ENCODE data around the gene CD34.

Gene CD34

GRCh38 chr1:207852576-207853371, 58.2 kb downstream of the CD34 start:
- peak; percentile 66 for DNase-seq
- H3K4me3 ChIP-seq (ENCODE audit: low read depth, low read length): no peak overlapping the region
- no peak for TF ChIP-seq CTCF (IDR thresholded peaks at IDR 0.05; ENCODE audit: low read depth, low read length)
- no peaks in the 10 kb centered on the region for H3K27me3 ChIP-seq (ENCODE audit: insufficient read depth, low read depth, severe bottlenecking)
- peaks cover 38% of the 10 kb centered on the region for H3K36me3 ChIP-seq
- no peaks in the 10 kb centered on the region for H3K9me3 ChIP-seq (ENCODE audit: severe bottlenecking)
- no peak overlapping the region for H3K27ac ChIP-seq

DNA sequence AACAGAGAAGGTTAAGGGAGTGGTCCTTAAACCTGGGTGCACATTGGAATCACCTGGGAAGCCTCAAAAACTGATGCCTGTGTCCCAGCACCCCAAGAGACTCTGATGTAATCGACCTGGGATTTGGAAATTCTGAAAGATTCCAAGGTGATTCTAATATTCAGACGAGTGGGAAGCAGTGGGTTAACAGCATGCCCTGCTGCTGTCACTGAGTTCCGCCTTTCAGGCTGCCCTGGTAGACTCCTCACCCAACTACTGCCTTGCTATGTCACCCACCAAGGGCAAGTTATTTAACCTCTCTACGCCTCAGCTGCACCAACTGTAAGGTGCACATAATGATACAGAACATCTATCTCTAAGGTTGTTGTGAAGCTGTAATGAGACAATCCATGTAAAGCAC, 59.2 kb downstream of the CD34 start:
- TF ChIP-seq CTCF (IDR thresholded peaks at IDR 0.05; ENCODE audit: low read depth, low read length): no peak
- H3K36me3 ChIP-seq: peaks cover 34% of the 10 kb centered on the region
- H3K27ac ChIP-seq: no peak overlapping the region
- no peak for DNase-seq
- no peaks in the 10 kb centered on the region for H3K9me3 ChIP-seq (ENCODE audit: severe bottlenecking)
- H3K4me3 ChIP-seq (ENCODE audit: low read depth, low read length): no peak overlapping the region
- no peaks in the 10 kb centered on the region for H3K27me3 ChIP-seq (ENCODE audit: insufficient read depth, low read depth, severe bottlenecking)

DNA sequence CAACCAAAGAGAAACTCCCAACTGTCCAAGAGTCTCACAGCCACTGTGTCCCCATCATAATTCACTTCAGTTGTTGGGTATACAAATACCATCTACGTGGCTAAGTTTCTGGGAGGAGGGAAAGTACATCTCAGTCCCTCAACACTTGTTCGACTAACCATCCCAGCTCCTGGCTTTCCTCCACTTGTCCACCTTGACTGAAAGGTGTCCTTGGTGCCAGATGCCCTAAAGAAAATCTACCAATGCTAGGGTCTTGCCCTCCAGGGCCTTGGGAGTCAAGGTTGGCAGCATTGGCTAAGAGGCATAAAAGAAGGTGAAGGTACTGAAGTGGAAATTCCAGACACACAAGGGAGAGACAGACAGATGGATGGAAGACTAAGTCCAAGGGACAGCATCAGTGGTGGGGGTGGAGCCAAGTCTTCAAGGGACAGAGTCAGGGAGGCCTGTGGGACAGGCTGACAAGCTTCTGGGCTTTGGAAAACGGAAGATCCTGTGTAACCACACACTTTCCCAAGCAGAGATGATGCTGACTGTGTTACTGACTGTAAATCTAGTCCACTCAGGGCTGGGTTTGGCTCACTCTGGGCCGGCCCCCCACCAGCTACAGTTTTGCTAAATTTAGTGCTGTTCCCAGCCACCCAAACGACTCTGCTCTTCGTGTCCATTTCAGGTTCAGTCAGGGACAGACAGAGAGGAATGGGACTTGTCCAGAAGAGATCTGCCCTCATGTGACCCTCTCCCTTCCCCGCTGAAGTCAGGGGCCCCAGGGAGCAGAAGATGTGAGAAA, 60.1 kb downstream of the CD34 start:
- no peaks in the 10 kb centered on the region for H3K9me3 ChIP-seq (ENCODE audit: severe bottlenecking)
- no peak overlapping the region for H3K4me3 ChIP-seq (ENCODE audit: low read depth, low read length)
- no peak for TF ChIP-seq CTCF (IDR thresholded peaks at IDR 0.05; ENCODE audit: low read depth, low read length)
- H3K27ac ChIP-seq: no peak overlapping the region
- H3K27me3 ChIP-seq (ENCODE audit: insufficient read depth, low read depth, severe bottlenecking): no peaks in the 10 kb centered on the region
- peaks cover 27% of the 10 kb centered on the region for H3K36me3 ChIP-seq
- no peak for DNase-seq

- H3K4me3 ChIP-seq (ENCODE audit: low read depth, low read length): no peak overlapping the region
- H3K36me3 ChIP-seq: peaks cover 26% of the 10 kb centered on the region
- TF ChIP-seq CTCF (IDR thresholded peaks at IDR 0.05; ENCODE audit: low read depth, low read length): no peak
- no peak overlapping the region for H3K27ac ChIP-seq
- no peak for DNase-seq
- H3K9me3 ChIP-seq (ENCODE audit: severe bottlenecking): no peaks in the 10 kb centered on the region
- H3K27me3 ChIP-seq (ENCODE audit: insufficient read depth, low read depth, severe bottlenecking): no peaks in the 10 kb centered on the region
Observed at GRCh38 chr1:207849646-207850045, 61.3 kb downstream of the CD34 start.

GRCh38 chr1:207849016-207849415, 61.9 kb downstream of the CD34 start:
- DNase-seq: no peak
- Histone ChIP-seq H3K27ac (no peak overlapping the region), H3K36me3 (peaks cover 26% of the 10 kb centered on the region), H3K9me3 (ENCODE audit: severe bottlenecking) (no peaks in the 10 kb centered on the region), H3K27me3 (ENCODE audit: insufficient read depth, low read depth, severe bottlenecking) (no peaks in the 10 kb centered on the region), H3K4me3 (ENCODE audit: low read depth, low read length) (no peak overlapping the region)
- TF ChIP-seq CTCF (IDR thresholded peaks at IDR 0.05; ENCODE audit: low read depth, low read length): no peak
